ENCODE results near the gene ENPP7. TPM values are rescaled to one million over a fixed set of nuclear protein-coding genes. Genes with fewer than 3 reads are reported as not detected.

Gene ENPP7
- polyA plus RNA-seq, 3 donors: not detected

DNA sequence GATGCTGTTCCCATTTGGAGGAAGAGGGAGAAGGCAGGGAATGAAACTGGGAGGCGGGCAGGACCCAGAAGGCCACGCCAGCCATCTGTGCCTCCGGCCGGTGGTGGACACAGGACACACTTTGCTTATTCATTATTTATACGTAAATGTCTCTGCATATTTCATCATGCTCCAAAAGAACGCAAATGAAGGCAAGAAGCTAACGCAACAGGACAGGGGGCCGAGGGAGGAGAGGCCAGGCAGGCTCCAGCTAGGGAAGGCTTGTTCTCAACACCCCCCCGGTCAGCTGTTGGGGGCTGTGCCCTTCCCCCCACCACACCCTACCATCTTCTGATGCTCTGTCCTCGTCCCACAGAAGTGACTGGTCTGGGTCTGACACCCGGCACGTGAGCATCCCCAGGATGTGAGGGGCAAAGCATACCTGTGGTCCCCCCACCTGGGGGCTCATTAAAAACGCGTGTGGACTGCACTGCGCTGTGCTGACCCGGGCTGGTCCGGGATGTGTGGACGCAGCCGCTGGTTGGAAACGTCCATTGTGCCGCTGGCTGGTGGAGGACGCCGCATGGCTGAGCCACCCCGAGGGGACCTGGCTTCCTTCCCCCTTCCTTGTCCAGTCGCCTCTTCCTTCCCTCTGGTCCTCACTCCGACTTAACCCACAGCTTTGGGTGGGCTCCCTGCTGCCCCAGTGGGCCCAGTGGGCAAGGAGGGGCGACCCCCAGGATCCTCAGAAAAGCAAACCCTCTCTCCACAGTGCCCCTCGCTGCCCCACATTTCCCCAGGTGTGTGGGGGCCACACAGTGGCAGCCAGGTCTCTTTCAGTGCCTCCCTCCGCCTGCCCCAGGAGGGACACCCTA, 46.4 kb upstream of the ENPP7 start:
- Histone ChIP-seq H3K4me1 (ENCODE audit: control insufficient read depth in 1 of 2, insufficient read depth in 2 of 2, low read length in 2 of 2) (no peaks in the 10 kb centered on the region), H3K27ac (ENCODE audit: low read depth in 1 of 2, low read length in 2 of 2) (no peak overlapping the region), H3K79me2 (ENCODE audit: insufficient read depth, low read length) (no peaks in the 10 kb centered on the region), H3K36me3 (replicated peaks in 1 of 2; ENCODE audit: control insufficient read depth in 1 of 2, insufficient read depth in 2 of 2, low read length in 2 of 2) (no peaks in the 10 kb centered on the region), H2AFZ (ENCODE audit: insufficient read depth, low read depth, low read length, poor library complexity, severe bottlenecking) (no peak overlapping the region), H4K20me1 (ENCODE audit: insufficient read depth, low read length) (no peaks in the 10 kb centered on the region), H3K27me3 (ENCODE audit: control insufficient read depth in 2 of 2, insufficient read depth in 2 of 2, low read length in 2 of 2) (no peaks in the 10 kb centered on the region), H3K4me2 (replicated peaks; ENCODE audit: extremely low read depth, low read length, poor library complexity, severe bottlenecking) (no peak overlapping the region), H3K9me3 (replicated peaks in 1 of 2; ENCODE audit: control insufficient read depth in 1 of 2, insufficient read depth in 1 of 2, low read length in 2 of 2) (no peaks in the 10 kb centered on the region), H3K9ac (ENCODE audit: insufficient read depth, low read length, poor library complexity, severe bottlenecking) (no peak overlapping the region), H3K4me3 (replicated peaks in 1 of 3; ENCODE audit: low read depth in 2 of 3, low read length in 3 of 3) (no peak overlapping the region)
- Mint-ChIP-seq H3K27me3 (ENCODE audit: low read depth in 3 of 3) (peaks cover 9 to 18% (median 14%) of the 10 kb centered on the region in 3 donors), H3K4me3 (no peak overlapping the region), H3K36me3 (no peaks in the 10 kb centered on the region), H3K4me1 (no peaks in the 10 kb centered on the region), H3K9me3 (no peaks in the 10 kb centered on the region), H3K27ac (peak overlapping the region in 1 of 7 donors; percentile 59)
- DNase-seq: no peak
- 70% methylated on average over 19 of the region's 29 CpGs for WGBS (ENCODE audit: insufficient coverage)
- TF ChIP-seq, protein P1, sequence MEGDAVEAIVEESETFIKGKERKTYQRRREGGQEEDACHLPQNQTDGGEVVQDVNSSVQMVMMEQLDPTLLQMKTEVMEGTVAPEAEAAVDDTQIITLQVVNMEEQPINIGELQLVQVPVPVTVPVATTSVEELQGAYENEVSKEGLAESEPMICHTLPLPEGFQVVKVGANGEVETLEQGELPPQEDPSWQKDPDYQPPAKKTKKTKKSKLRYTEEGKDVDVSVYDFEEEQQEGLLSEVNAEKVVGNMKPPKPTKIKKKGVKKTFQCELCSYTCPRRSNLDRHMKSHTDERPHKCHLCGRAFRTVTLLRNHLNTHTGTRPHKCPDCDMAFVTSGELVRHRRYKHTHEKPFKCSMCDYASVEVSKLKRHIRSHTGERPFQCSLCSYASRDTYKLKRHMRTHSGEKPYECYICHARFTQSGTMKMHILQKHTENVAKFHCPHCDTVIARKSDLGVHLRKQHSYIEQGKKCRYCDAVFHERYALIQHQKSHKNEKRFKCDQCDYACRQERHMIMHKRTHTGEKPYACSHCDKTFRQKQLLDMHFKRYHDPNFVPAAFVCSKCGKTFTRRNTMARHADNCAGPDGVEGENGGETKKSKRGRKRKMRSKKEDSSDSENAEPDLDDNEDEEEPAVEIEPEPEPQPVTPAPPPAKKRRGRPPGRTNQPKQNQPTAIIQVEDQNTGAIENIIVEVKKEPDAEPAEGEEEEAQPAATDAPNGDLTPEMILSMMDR (IDR thresholded peaks at IDR 0.05): no peak
- intact Hi-C loops (cut with micrococcal nuclease): no loop called here

DNA sequence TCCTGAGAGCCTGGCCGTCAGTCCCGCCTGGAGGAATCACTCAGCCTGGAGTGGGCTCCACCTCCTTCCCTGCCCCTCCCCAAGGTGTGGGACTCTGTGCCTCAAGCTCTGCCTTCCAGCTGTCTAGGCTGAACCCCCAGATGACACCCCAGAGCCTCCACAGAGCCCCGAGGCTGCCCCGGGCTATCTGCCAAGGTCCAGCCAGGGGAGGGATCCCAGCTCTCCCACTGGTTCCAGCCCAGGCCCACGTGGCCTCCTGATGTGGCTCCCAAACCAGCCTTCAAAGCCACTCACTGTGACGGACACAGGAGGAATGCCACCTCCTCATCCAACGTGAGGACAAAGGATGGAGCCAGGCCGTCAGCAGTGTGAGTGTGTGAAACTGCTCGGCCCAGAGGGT, 45.6 kb upstream of the ENPP7 start:
- no peaks in the 10 kb centered on the region for H3K36me3 ChIP-seq (replicated peaks in 1 of 2; ENCODE audit: control insufficient read depth in 1 of 2, insufficient read depth in 2 of 2, low read length in 2 of 2)
- no peaks in the 10 kb centered on the region for H3K27me3 ChIP-seq (ENCODE audit: control insufficient read depth in 2 of 2, insufficient read depth in 2 of 2, low read length in 2 of 2)
- Mint-ChIP-seq H3K36me3 (no peaks in the 10 kb centered on the region), H3K27me3 (ENCODE audit: low read depth in 3 of 3) (peaks cover 11 to 18% (median 14%) of the 10 kb centered on the region in 3 donors), H3K9me3 (no peaks in the 10 kb centered on the region), H3K4me3 (no peak overlapping the region), H3K4me1 (no peaks in the 10 kb centered on the region), H3K27ac (no peak overlapping the region)
- no peaks in the 10 kb centered on the region for H3K79me2 ChIP-seq (ENCODE audit: insufficient read depth, low read length)
- DNase-seq: no peak
- H3K4me3 ChIP-seq (replicated peaks in 1 of 3; ENCODE audit: low read depth in 2 of 3, low read length in 3 of 3): no peak overlapping the region
- no peaks in the 10 kb centered on the region for H4K20me1 ChIP-seq (ENCODE audit: insufficient read depth, low read length)
- H2AFZ ChIP-seq (ENCODE audit: insufficient read depth, low read depth, low read length, poor library complexity, severe bottlenecking): no peak overlapping the region
- whole genome bisulfite sequencing (ENCODE audit: insufficient coverage): 93% methylated on average over 4 of the region's 9 CpGs
- intact Hi-C loops (cut with micrococcal nuclease): no loop called here
- H3K4me1 ChIP-seq (ENCODE audit: control insufficient read depth in 1 of 2, insufficient read depth in 2 of 2, low read length in 2 of 2): no peaks in the 10 kb centered on the region
- H3K27ac ChIP-seq (ENCODE audit: low read depth in 1 of 2, low read length in 2 of 2): no peak overlapping the region
- H3K9ac ChIP-seq (ENCODE audit: insufficient read depth, low read length, poor library complexity, severe bottlenecking): no peak overlapping the region
- H3K9me3 ChIP-seq (replicated peaks in 1 of 2; ENCODE audit: control insufficient read depth in 1 of 2, insufficient read depth in 1 of 2, low read length in 2 of 2): no peaks in the 10 kb centered on the region
- TF ChIP-seq, protein P1 (IDR thresholded peaks at IDR 0.05): no peak
- no peak overlapping the region for H3K4me2 ChIP-seq (replicated peaks; ENCODE audit: extremely low read depth, low read length, poor library complexity, severe bottlenecking)
